HFFc6 (cell line): ENCODE measurements around the gene TM4SF5. TPM values are rescaled to one million over a fixed set of nuclear protein-coding genes. Genes with fewer than 3 reads are reported as not detected.

Experiments used
- DNase-seq: peaks from one replicate; pipeline ENCODE4 v3.0.0-alpha.2; 2018
- H3K27ac Mint-ChIP-seq: 2 replicates; pipeline ENCODE4 v1.8.0; 2020; ENCODE audit warnings: mild to moderate bottlenecking, mixed read lengths
- H3K27me3 Mint-ChIP-seq: 2 replicates; pipeline ENCODE4 v1.8.0; 2021; ENCODE audit warnings: mild to moderate bottlenecking, moderate library complexity, mixed read lengths; ENCODE audit not compliant: insufficient read depth
- H3K36me3 Mint-ChIP-seq: 2 replicates; pipeline ENCODE4 v1.8.0; 2021; ENCODE audit warnings: low read depth, mixed read lengths
- H3K4me1 Mint-ChIP-seq: 2 replicates; pipeline ENCODE4 v1.8.0; 2020; ENCODE audit warnings: low read depth, mixed read lengths
- H3K4me3 Mint-ChIP-seq: 2 replicates; pipeline ENCODE4 v1.8.0; 2020; ENCODE audit warnings: mild to moderate bottlenecking, moderate library complexity, mixed read lengths
- H3K9me3 Mint-ChIP-seq: 2 replicates; pipeline ENCODE4 v1.8.0; 2020; ENCODE audit warnings: mild to moderate bottlenecking, mixed read lengths
- CTCF ChIP-seq: fragments of 200-600 bp; sonication (generic); IDR thresholded peaks from 2 replicates; pipeline ENCODE4 v1.5.0; 2021; ENCODE audit warnings: antibody characterized with exemption, mild to moderate bottlenecking
- total RNA-seq, 6 experiments: library from RNA; stranded (reverse); fragmentation: NEBNext Ultra II Directional; extraction: Animal tissue kit (Norgen Biotek cat#: 25700); gene quantifications; 2 replicates in 1 of 6; 3 replicates in 5 of 6; pipeline ENCODE4 v1.2.3, GENCODE V29; 2021

Gene TM4SF5
- total RNA-seq, 6 experiments from 2014 or later = not detected

DNA sequence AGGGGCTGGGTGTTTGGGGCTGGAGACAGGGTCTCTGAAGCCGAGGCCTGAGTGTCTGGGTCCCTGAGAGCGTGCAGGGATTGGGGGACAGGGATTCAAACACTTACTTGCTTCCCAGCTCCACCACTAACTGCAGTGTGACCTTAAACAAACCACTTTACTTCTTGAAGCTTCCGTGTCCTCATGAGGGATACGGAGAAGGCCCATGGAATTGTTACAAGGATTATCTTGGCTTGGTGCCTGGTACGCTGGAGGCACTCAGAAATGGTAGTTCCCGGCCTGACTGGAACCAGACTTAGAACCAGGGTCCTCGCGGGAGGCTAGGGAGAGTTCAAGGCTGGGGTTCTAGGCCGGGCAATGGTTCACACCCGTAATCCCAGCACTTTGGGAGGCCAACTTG is 29.1 kb upstream of the TM4SF5 start:
- no peak overlapping the region for H3K4me3 Mint-ChIP-seq
- peaks cover 56% of the 10 kb centered on the region for H3K27me3 Mint-ChIP-seq
- TF ChIP-seq CTCF = no peak
- H3K4me1 Mint-ChIP-seq = peaks cover 8% of the 10 kb centered on the region
- H3K36me3 Mint-ChIP-seq = no peaks in the 10 kb centered on the region
- H3K9me3 Mint-ChIP-seq = no peaks in the 10 kb centered on the region
- DNase-seq = no peak
- no peak overlapping the region for H3K27ac Mint-ChIP-seq

- Mint-ChIP-seq H3K4me3 (no peak overlapping the region), H3K9me3 (no peaks in the 10 kb centered on the region), H3K4me1 (peaks cover 7% of the 10 kb centered on the region), H3K27me3 (peaks cover 55% of the 10 kb centered on the region), H3K36me3 (no peaks in the 10 kb centered on the region), H3K27ac (no peak overlapping the region)
- no peak for TF ChIP-seq CTCF
- DNase-seq = no peak
Measured at GRCh38 chr17:4743216-4743615, 28.5 kb upstream of the TM4SF5 start.

DNA sequence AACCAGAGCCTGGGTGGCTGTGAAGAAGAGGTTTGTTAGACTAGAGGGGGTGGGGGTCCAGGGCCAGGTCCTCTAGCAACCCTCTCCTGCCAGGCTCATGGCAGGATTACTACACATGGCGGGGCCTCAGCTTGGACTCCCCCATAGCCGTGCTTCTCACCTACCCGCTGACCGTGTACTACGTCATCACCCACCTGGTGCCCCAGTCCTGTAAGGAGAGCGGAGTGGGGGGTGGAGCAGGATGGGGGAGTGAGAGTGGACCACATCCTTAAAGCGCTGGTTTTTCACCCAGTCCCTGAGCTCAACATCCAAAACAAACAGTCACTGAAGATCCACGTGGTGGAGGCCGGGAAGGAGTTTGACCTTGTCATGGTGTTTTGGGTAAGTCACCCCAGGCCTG is 27.8 kb upstream of the TM4SF5 start:
- no peak overlapping the region for H3K4me3 Mint-ChIP-seq
- no peak for DNase-seq
- peaks cover 57% of the 10 kb centered on the region for H3K27me3 Mint-ChIP-seq
- no peaks in the 10 kb centered on the region; the same call in none of the 2 replicates for H3K4me1 Mint-ChIP-seq
- no peak for TF ChIP-seq CTCF
- no peak overlapping the region for H3K27ac Mint-ChIP-seq
- no peaks in the 10 kb centered on the region for H3K9me3 Mint-ChIP-seq
- H3K36me3 Mint-ChIP-seq = no peaks in the 10 kb centered on the region

DNA sequence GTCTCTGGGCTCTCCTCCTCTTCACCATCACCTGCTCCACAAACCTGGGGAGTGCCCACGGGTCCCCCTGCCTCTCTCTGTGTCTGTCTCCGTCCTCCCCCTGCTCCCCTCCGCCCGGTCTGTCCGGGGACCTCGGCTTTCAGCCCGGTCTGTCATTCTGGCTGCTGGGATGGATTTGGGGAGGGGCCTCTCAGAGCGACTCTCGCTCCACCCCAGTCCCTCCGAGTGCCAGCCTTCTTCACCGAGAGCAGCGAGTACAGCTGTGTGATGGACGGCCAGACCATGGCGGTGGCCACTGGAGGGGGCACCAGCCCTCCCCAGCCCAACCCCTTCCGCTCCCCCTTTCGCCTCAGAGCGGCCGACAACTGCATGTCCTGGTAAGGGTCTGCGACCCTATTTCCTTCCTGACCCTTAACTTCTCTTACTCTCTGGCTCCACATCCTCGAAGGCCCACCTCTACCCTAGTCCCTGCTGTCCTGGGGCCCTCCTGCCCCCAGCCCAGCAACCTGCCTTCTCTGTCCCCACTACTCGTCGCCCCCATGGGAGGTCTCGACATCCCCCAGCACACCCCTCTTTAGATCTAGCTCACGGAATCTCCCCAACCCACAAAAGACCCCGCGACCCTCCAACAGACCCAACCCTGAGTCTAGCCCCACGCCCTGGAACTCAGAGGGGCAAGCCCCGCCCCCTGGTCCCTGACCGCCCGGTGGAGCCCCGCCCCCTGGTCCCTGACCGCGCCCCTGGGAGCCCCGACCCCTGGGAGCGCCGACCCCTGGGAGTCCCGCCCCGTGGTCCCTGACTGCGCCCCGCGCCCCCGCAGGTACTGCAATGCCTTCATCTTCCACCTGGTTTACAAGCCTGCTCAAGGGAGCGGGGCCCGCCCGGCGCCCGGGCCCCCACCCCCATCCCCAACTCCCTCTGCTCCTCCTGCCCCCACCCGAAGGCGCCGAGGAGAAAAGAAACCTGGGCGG is 26.4 kb upstream of the TM4SF5 start:
- no peak for TF ChIP-seq CTCF
- H3K4me1 Mint-ChIP-seq = no peaks in the 10 kb centered on the region; the same call in 1 of the 2 replicates
- H3K4me3 Mint-ChIP-seq = no peak overlapping the region
- no peaks in the 10 kb centered on the region for H3K9me3 Mint-ChIP-seq
- no peaks in the 10 kb centered on the region for H3K36me3 Mint-ChIP-seq
- H3K27ac Mint-ChIP-seq = no peak overlapping the region
- DNase-seq = no peak
- peaks cover 59% of the 10 kb centered on the region for H3K27me3 Mint-ChIP-seq

DNA sequence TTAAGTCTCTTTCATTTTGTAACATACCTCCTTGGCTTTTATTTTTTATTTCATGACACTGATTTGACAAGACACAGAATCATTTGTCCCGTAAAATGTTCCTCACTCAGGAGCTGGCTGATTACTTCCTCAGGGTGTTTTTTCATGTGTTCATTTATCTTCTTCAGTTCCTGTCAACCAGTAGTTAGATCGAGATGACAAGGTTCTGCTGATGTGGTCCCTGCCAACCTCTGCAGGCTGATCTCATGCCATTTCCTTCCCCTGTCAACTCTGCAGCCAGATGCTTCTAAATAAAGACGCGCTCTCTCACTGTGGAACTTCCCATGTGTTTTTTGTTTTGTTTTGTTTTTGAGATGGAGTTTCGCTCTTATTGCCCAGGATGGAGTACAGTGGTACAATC is 23.8 kb upstream of the TM4SF5 start:
- Mint-ChIP-seq H3K27ac (no peak overlapping the region), H3K27me3 (peaks cover 48% of the 10 kb centered on the region), H3K4me3 (no peak overlapping the region), H3K9me3 (no peaks in the 10 kb centered on the region), H3K4me1 (no peaks in the 10 kb centered on the region), H3K36me3 (no peaks in the 10 kb centered on the region)
- no peak for DNase-seq
- TF ChIP-seq CTCF = no peak
